GM12878 (cell line): ENCODE results near the gene ARHGEF37. TPM values are rescaled to one million over a fixed set of nuclear protein-coding genes. Genes with fewer than 3 reads are reported as not detected.

Experiments
- ATAC-seq: fragments of 200-7000 bp; cut with Tn5 transposase; 3 replicates; pipeline ENCODE4 v1.9.1; 2020; ENCODE audit warnings: mild to moderate bottlenecking, moderate library complexity
- BruUV-seq: library from RNA; stranded (reverse); fragments of 400-500 nt; replicated peaks from 2 replicates; lab custom pipeline; 2021; lab: Mats Ljungman, UMichigan
- CTCF ChIA-PET: fragments of 300-600 bp; sonication (Branson Sonifier 250); formaldehyde crosslinking; extraction: SDS; loops from one replicate; lab custom pipeline; 2021; ENCODE audit warnings: inconsistent platforms; lab: Yijun Ruan, JAX
- POLR2A ChIA-PET: fragments of 350-600 bp; formaldehyde crosslinking; extraction: SDS; loops from one replicate; lab custom pipeline; 2021; ENCODE audit warnings: inconsistent platforms; lab: Charles Lee
- RAD21 ChIA-PET: fragments of 300-600 bp; sonication (Branson Sonifier 250); formaldehyde crosslinking; loops from one replicate; lab custom pipeline; 2023; ENCODE audit warnings: antibody characterized with exemption; ENCODE audit not compliant: unreplicated experiment; lab: Charles Lee
- SMC1A ChIA-PET: fragments of 300-600 bp; sonication (Branson Sonifier 250); formaldehyde crosslinking; loops from one replicate; lab custom pipeline; 2023; ENCODE audit not compliant: unreplicated experiment, uncharacterized antibody; lab: Charles Lee
- DNase-seq: peaks from one replicate; pipeline ENCODE4 v3.0.0-alpha.2; 2011; ENCODE audit warnings: low read depth, low spot score
- FAIRE-seq: peaks from 3 replicates; lab custom pipeline; 2011; peaks lifted over from hg19 to GRCh38; lab: Jason Lieb, UNC
- H2AFZ ChIP-seq: 2 replicates; pipeline ENCODE4 v1.6.0; 2011; ENCODE audit warnings: low read depth, low read length, control low read depth; ENCODE audit not compliant: control insufficient read depth
- H3K27ac ChIP-seq: 2 replicates; pipeline ENCODE4 v1.5.1; 2011; ENCODE audit warnings: control low read depth; ENCODE audit not compliant: control insufficient read depth, insufficient read depth
- H3K27me3 ChIP-seq, 2 experiments: replicated peaks in 1 of 2; 2 replicates each; pipeline versions ENCODE4 v1.6.0 to v1.6.1; 2011; ENCODE audit warnings: low read length in 1 of 2; ENCODE audit not compliant: control insufficient read depth in 2 of 2, insufficient read depth in 2 of 2
- H3K36me3 ChIP-seq, 2 experiments: 2 replicates each; pipeline ENCODE4 v1.5.1; 2011; ENCODE audit warnings: low read length in 1 of 2; ENCODE audit not compliant: control insufficient read depth in 2 of 2, insufficient read depth in 2 of 2
- H3K4me1 ChIP-seq: 2 replicates; pipeline ENCODE4 v1.6.1; 2011; ENCODE audit warnings: mild to moderate bottlenecking, low read length, moderate library complexity, mixed read lengths; ENCODE audit not compliant: control insufficient read depth, insufficient read depth
- H3K4me2 ChIP-seq: 2 replicates; pipeline ENCODE4 v1.6.0; 2011; ENCODE audit warnings: control low read depth; ENCODE audit not compliant: control insufficient read depth, insufficient read depth
- H3K4me3 ChIP-seq: fragments of 200-600 bp; sonication (generic); 2 replicates; pipeline ENCODE4 v1.5.1; 2016
- H3K79me2 ChIP-seq: 2 replicates; pipeline ENCODE4 v1.6.0; 2011; ENCODE audit warnings: low read length; ENCODE audit not compliant: control insufficient read depth, insufficient read depth
- H3K9ac ChIP-seq: 2 replicates; pipeline ENCODE4 v1.8.0; 2011; ENCODE audit warnings: low read length, control low read depth, mixed read lengths; ENCODE audit not compliant: control insufficient read depth, insufficient read depth
- H3K9me3 ChIP-seq: replicated peaks from 3 replicates; pipeline ENCODE4 v1.5.1; 2011; ENCODE audit warnings: mild to moderate bottlenecking, low read length; ENCODE audit not compliant: control insufficient read depth, insufficient read depth
- H4K20me1 ChIP-seq: 2 replicates; pipeline ENCODE4 v1.6.0; 2011; ENCODE audit not compliant: control insufficient read depth, insufficient read depth
- ATF7 ChIP-seq: fragments of 450-650 bp; IDR thresholded peaks from 2 replicates; pipeline ENCODE4 v1.6.1; 2016; ENCODE audit warnings: low read depth, mild to moderate bottlenecking
- BACH1 ChIP-seq: fragments of 450-650 bp; IDR thresholded peaks from 2 replicates; pipeline ENCODE4 v1.6.1; 2017; ENCODE audit warnings: mild to moderate bottlenecking, borderline replicate concordance
- BMI1 ChIP-seq: fragments of 450-650 bp; IDR thresholded peaks from 2 replicates; pipeline ENCODE4 v1.6.1; 2016; ENCODE audit warnings: mild to moderate bottlenecking, moderate library complexity, borderline replicate concordance
- CBX5 ChIP-seq: sonication (generic); IDR thresholded peaks from 2 replicates; pipeline ENCODE4 v1.6.1; 2016; ENCODE audit warnings: low read depth, moderate library complexity, mild to moderate bottlenecking, inconsistent platforms
- CEBPB ChIP-seq, 2 experiments: fragments of 150-350 bp in 1 of 2; IDR thresholded peaks; 2 replicates each; pipeline ENCODE4 v1.6.1; 2012 to 2014; ENCODE audit warnings: low read depth in 2 of 2, low read length in 2 of 2, borderline replicate concordance in 1 of 2, inconsistent platforms in 1 of 2
- DPF2 ChIP-seq: fragments of 450-650 bp; IDR thresholded peaks from 2 replicates; pipeline ENCODE4 v1.6.1; 2017; ENCODE audit warnings: mild to moderate bottlenecking
- GATAD2B ChIP-seq: fragments of 450-650 bp; conservative IDR thresholded peaks from 2 replicates; pipeline ENCODE4 v1.6.1; 2017; ENCODE audit warnings: low read depth, mild to moderate bottlenecking, moderate library complexity
- HCFC1 ChIP-seq: fragments of 150-350 bp; IDR thresholded peaks from 2 replicates; pipeline ENCODE4 v1.6.1; 2014; ENCODE audit warnings: low read length
- IRF4 ChIP-seq: IDR thresholded peaks from 2 replicates; pipeline ENCODE4 v1.6.1; 2011; ENCODE audit warnings: low read depth, low read length
- JUND ChIP-seq: IDR thresholded peaks from 2 replicates; pipeline ENCODE4 v1.6.1; 2012; ENCODE audit warnings: low read depth, mild to moderate bottlenecking, low read length, improper control_type of control experiment, moderate library complexity
- MTA3 ChIP-seq: IDR thresholded peaks from 2 replicates; pipeline ENCODE4 v1.6.1; 2012; ENCODE audit warnings: low read length, inconsistent platforms, borderline replicate concordance
- NBN ChIP-seq: fragments of 450-650 bp; IDR thresholded peaks from 2 replicates; pipeline ENCODE4 v1.6.1; 2016
- NFIC ChIP-seq: IDR thresholded peaks from 2 replicates; pipeline ENCODE4 v1.6.1; 2012; ENCODE audit warnings: low read depth, mild to moderate bottlenecking, inconsistent platforms, low read length, moderate library complexity
- NR2C2 ChIP-seq: IDR thresholded peaks from 2 replicates; pipeline ENCODE4 v1.6.1; 2011; ENCODE audit warnings: borderline replicate concordance, low read depth; ENCODE audit not compliant: control insufficient read depth, insufficient read length
- RAD21 ChIP-seq: IDR thresholded peaks from 2 replicates; pipeline ENCODE4 v1.6.1; 2011; ENCODE audit warnings: mild to moderate bottlenecking, low read depth, low read length, moderate library complexity; ENCODE audit not compliant: insufficient read depth
- STAT3 ChIP-seq: IDR thresholded peaks from 2 replicates; pipeline ENCODE4 v1.6.1; 2011; ENCODE audit warnings: low read depth, low read length, improper control_type of control experiment
- SUZ12 ChIP-seq: fragments of 200-600 bp; sonication (generic); IDR thresholded peaks from one replicate; pipeline ENCODE4 v1.6.1; 2018; ENCODE audit warnings: antibody characterized with exemption, mild to moderate bottlenecking; ENCODE audit not compliant: unreplicated experiment
- TCF3 ChIP-seq: IDR thresholded peaks from 2 replicates; pipeline ENCODE4 v1.6.1; 2012; ENCODE audit warnings: low read depth, mild to moderate bottlenecking, low read length, borderline replicate concordance; ENCODE audit not compliant: insufficient read depth
- ZNF207 ChIP-seq: fragments of 450-650 bp; IDR thresholded peaks from 2 replicates; pipeline ENCODE4 v1.6.1; 2014; ENCODE audit warnings: antibody characterized with exemption, mild to moderate bottlenecking, borderline replicate concordance
- ZNF217 ChIP-seq: fragments of 450-650 bp; IDR thresholded peaks from 2 replicates; pipeline ENCODE4 v1.6.1; 2017; ENCODE audit warnings: antibody characterized with exemption, mild to moderate bottlenecking
- ZNF24 ChIP-seq: fragments of 450-650 bp; IDR thresholded peaks from 2 replicates; pipeline ENCODE4 v1.6.1; 2017; ENCODE audit warnings: antibody characterized with exemption, mild to moderate bottlenecking
- ZNF274 ChIP-seq: IDR thresholded peaks from one replicate; pipeline ENCODE4 v1.8.0; 2011; ENCODE audit not compliant: insufficient read length, insufficient read depth
- WGBS: methylation state at CpG from one replicate; pipeline ENCODE4 v1.1.6; 2016; ENCODE audit warnings: low lambda C conversion rate; ENCODE audit not compliant: insufficient replicate concordance, insufficient coverage; ENCODE audit errors: missing lambda C conversion rate; 5-methylcytosine and 5-hydroxymethylcytosine counted together
- in situ Hi-C: fragments of 300-500 bp; cut with MboI; formaldehyde crosslinking; loops from 9 replicates; pipeline ENCODE4 v1.14.3; 2018; ENCODE audit warnings: mixed read lengths
- intact Hi-C: fragments of 100-400 bp; cut with micrococcal nuclease; formaldehyde crosslinking; loops from one replicate; pipeline ENCODE4 v1.14.2; 2022; ENCODE audit not compliant: unreplicated experiment
- polyA plus RNA-seq, 11 experiments: library from polyadenylated mRNA; depleted of rRNA in 4 of 11; unstranded in 6 of 11; stranded (reverse) in 5 of 11; fragments of >200 nt; fragmentation: Nextera tagmentation in 4 of 11; fragmentation: Illumina TruSeq in 1 of 11; extraction: Ambion mirVana in 4 of 11; extraction: Trizol in 1 of 11; gene quantifications; 1 replicate in 1 of 11; 2 replicates in 10 of 11; pipeline versions ENCODE4 v1.2.1 to v1.2.3, GENCODE V29; 2011 to 2016; ENCODE audit warnings: inconsistent platforms in 2 of 11, missing spikeins in 2 of 11, low read depth in 1 of 11
- total RNA-seq, 4 experiments: library from RNA; depleted of rRNA in 3 of 4; stranded (reverse); fragments of >200 nt in 3 of 4; fragmentation: Illumina TruSeq in 1 of 4; extraction: Trizol in 1 of 4; gene quantifications; 2 replicates each; pipeline versions ENCODE4 v1.2.1 to v1.2.3, GENCODE V29; 2013 to 2021
- TF ChIP-seq, protein P1 (sequence below): IDR thresholded peaks from 2 replicates; pipeline ENCODE4 v1.6.1; 2012; ENCODE audit warnings: low read length, inconsistent platforms
- TF ChIP-seq, protein P2 (sequence below): fragments of 450-650 bp; IDR thresholded peaks from 2 replicates; pipeline ENCODE4 v1.6.1; 2017; ENCODE audit warnings: low read depth, mild to moderate bottlenecking, moderate library complexity

The ARHGEF37 gene
- total and polyA plus RNA-seq, 10 of the 15 experiments (the other 5 are each of a cell fraction or from before 2014, with no cell fraction given): 0.16 to 1.1 (median 0.63) TPM

DNA sequence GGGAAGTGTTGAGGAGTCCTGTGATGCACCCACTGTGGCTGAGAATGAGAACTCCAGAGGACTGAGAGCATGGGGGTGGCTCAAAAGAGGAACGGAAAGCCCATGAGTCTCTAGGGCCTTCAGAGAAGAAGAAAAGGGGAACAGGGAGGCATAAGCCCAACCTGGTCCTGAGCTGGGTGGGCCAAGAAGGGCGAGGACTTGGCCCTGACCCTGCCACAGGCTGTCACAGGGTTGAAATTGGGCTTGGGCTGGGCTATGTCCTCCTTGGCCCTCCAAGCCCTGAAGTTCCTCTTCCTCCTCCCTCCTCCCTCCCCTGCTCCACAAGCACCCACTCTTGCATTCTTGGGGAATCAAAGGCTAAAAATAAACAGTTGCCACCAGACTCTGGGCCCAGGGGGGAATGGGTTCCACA is 99.5 kb downstream of the ARHGEF37 start:
- Histone ChIP-seq H3K4me1 (peaks cover 28% of the 10 kb centered on the region), H3K27ac (peak overlapping the region; percentile 45), H3K4me3 (no peak overlapping the region), H3K36me3 (no peaks in the 10 kb centered on the region), H2AFZ (0 out of 2 replicates have a peak overlapping the region, but pooled peaks have one; percentile 21), H4K20me1 (no peaks in the 10 kb centered on the region), H3K4me2 (peak overlapping the region; percentile 68; the same call in 1 of the 2 replicates), H3K9ac (no peak overlapping the region), H3K9me3 (no peaks in the 10 kb centered on the region), H3K79me2 (no peaks in the 10 kb centered on the region), H3K27me3 (peaks cover 0 to under 1% of the 10 kb centered on the region in 2 experiments; a peak in 1 of 4 replicates)
- in situ Hi-C loops (no loop called here), intact Hi-C loops (loop anchor here (1.0 kb wide), 2 partner anchors 50 to 123 kb away; no protein-coding TSS in a partner anchor)
- FAIRE-seq: peak; percentile 73
- BruUV-seq: no TSS peak
- WGBS: 10% methylated on average over 2 of the region's 2 CpGs
- peak; percentile 84 for DNase-seq
- RAD21 ChIA-PET: interaction anchor here (1.7 to 3.2 kb wide), 5 partner anchors 13 to 172 kb away, joined by 3 to 14 read pairs (median 5); no protein-coding TSS in a partner anchor
- POLR2A ChIA-PET: interaction anchor here (0.9 to 1.9 kb wide), 5 partner anchors 49 to 125 kb away, joined by 4 to 6 read pairs (median 5); partner anchors contain the start of gene PPARGC1B
- SMC1A ChIA-PET: interaction anchor here (0.7 to 1.2 kb wide), 8 partner anchors 14 to 153 kb away, joined by 3 to 5 read pairs (median 4); no protein-coding TSS in a partner anchor
- CTCF ChIA-PET: interaction anchor here (1.1 to 7.1 kb wide), 5 partner anchors 14 to 149 kb away, joined by 3 to 65 read pairs (median 7); no protein-coding TSS in a partner anchor
- ATAC-seq: peak; percentile 99
- TF ChIP-seq HCFC1 (no peak), NBN (peak; percentile 82), STAT3 (no peak), ZNF217 (peak; percentile 58; the same call in 1 of the 2 replicates), ZNF24 (no peak), ATF7 (peak; percentile 49), RAD21 (no peak), IRF4 (peak; percentile 94), DPF2 (peak; percentile 98), NR2C2 (no peak), JUND (no peak), ZNF274 (no peak), CBX5 (no peak), CEBPB (IDR thresholded peaks at IDR 0.05; ENCODE audit: borderline replicate concordance in 1 of 2, low read depth in 2 of 2, low read length in 2 of 2) (no peak), GATAD2B (peak; percentile 83), NFIC (peak; percentile 58), SUZ12 (no peak), TCF3 (0 out of 2 replicates have a peak, but pooled peaks have one; percentile 11), MTA3 (no peak; the same call in 1 of the 2 replicates), BMI1 (peak; percentile 61; the same call in 1 of the 2 replicates), ZNF207 (no peak; the same call in 1 of the 2 replicates), BACH1 (peak; percentile 84; the same call in 1 of the 2 replicates)
- TF ChIP-seq, protein P1, sequence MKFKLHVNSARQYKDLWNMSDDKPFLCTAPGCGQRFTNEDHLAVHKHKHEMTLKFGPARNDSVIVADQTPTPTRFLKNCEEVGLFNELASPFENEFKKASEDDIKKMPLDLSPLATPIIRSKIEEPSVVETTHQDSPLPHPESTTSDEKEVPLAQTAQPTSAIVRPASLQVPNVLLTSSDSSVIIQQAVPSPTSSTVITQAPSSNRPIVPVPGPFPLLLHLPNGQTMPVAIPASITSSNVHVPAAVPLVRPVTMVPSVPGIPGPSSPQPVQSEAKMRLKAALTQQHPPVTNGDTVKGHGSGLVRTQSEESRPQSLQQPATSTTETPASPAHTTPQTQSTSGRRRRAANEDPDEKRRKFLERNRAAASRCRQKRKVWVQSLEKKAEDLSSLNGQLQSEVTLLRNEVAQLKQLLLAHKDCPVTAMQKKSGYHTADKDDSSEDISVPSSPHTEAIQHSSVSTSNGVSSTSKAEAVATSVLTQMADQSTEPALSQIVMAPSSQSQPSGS: no peak
- TF ChIP-seq, protein P2, sequence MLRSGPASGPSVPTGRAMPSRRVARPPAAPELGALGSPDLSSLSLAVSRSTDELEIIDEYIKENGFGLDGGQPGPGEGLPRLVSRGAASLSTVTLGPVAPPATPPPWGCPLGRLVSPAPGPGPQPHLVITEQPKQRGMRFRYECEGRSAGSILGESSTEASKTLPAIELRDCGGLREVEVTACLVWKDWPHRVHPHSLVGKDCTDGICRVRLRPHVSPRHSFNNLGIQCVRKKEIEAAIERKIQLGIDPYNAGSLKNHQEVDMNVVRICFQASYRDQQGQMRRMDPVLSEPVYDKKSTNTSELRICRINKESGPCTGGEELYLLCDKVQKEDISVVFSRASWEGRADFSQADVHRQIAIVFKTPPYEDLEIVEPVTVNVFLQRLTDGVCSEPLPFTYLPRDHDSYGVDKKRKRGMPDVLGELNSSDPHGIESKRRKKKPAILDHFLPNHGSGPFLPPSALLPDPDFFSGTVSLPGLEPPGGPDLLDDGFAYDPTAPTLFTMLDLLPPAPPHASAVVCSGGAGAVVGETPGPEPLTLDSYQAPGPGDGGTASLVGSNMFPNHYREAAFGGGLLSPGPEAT: peak; percentile 96
